Heart right ventricle (tissue), 16 donors: Measurements from ENCODE around the gene RBM38. TPM values are rescaled to one million over a fixed set of nuclear protein-coding genes. Genes with fewer than 3 reads are reported as not detected.
A peak's percentile ranks its signal among the peaks of the same experiment; 100 is the strongest.

Experiments
- ATAC-seq, 8 donors: fragments of 200-7000 bp; cut with Tn5 transposase; one replicate each; pipeline ENCODE4 v1.9.1; 2020; ENCODE audit warnings: mild to moderate bottlenecking in 8 of 8, moderate library complexity in 8 of 8, moderate number of reproducible peaks in 1 of 8
- DNase-seq, 2 donors: peaks; one replicate each; pipeline ENCODE4 v3.0.0-alpha.2; 2020
- H3K27ac ChIP-seq, 10 donors: fragments of 200-600 bp; sonication (generic) in 2 of 10; one replicate each; pipeline versions ENCODE4 v1.5.0 to v1.8.0; 2020 to 2022; ENCODE audit warnings: mild to moderate bottlenecking in 3 of 10
- H3K27me3 ChIP-seq, 7 donors: fragments of 200-600 bp; one replicate each; pipeline ENCODE4 v1.8.0; 2021 to 2022; ENCODE audit warnings: mild to moderate bottlenecking in 2 of 7
- H3K36me3 ChIP-seq, 9 donors: fragments of 200-600 bp; sonication (generic) in 1 of 9; one replicate each; pipeline versions ENCODE4 v1.5.0 to v1.8.0; 2020 to 2022; ENCODE audit warnings: mild to moderate bottlenecking in 2 of 9
- H3K4me1 ChIP-seq, 9 donors: fragments of 200-600 bp; sonication (generic) in 1 of 9; one replicate each; pipeline versions ENCODE4 v1.5.0 to v1.8.0; 2020 to 2022; ENCODE audit warnings: mild to moderate bottlenecking in 4 of 9
- H3K4me3 ChIP-seq, 10 donors: fragments of 200-600 bp; sonication (generic) in 2 of 10; one replicate each; pipeline versions ENCODE4 v1.5.0 to v1.8.0; 2020 to 2022; ENCODE audit warnings: mild to moderate bottlenecking in 7 of 10, moderate library complexity in 2 of 10
- H3K9me3 ChIP-seq, 11 donors: fragments of 200-600 bp in 10 of 11; sonication (generic) in 2 of 11; one replicate each; pipeline versions ENCODE4 v1.5.0 to v1.8.0; 2013 to 2022; ENCODE audit warnings: mild to moderate bottlenecking in 2 of 11, control low read depth in 1 of 11, moderate library complexity in 1 of 11
- CTCF ChIP-seq, 9 donors: fragments of 200-600 bp; sonication (generic) in 2 of 9; IDR thresholded peaks; one replicate each; pipeline versions ENCODE4 v1.5.0 to v1.8.0; 2021 to 2022; ENCODE audit warnings: antibody characterized with exemption in 9 of 9, mild to moderate bottlenecking in 5 of 9, moderate library complexity in 1 of 9
- WGBS, 2 donors: extraction: QIAGEN DNeasy Blood & Tissue Kit; methylation state at CpG; one replicate each; pipeline ENCODE4 v1.1.7; 2013; ENCODE audit warnings: inconsistent platforms in 1 of 2; 5-methylcytosine and 5-hydroxymethylcytosine counted together
- intact Hi-C, 10 donors: fragments of 100-400 bp; cut with DNase I; formaldehyde crosslinking; loops; one replicate each; pipeline versions ENCODE4 v1.11.1 to v1.14.2; 2022
- polyA plus RNA-seq, 2 donors: library from polyadenylated mRNA; stranded (reverse); fragments of 200-250 nt; gene quantifications; one replicate each; pipeline ENCODE4 v1.2.3, GENCODE V29; 2013
- total RNA-seq, 10 donors: library from RNA; stranded (reverse); fragmentation: NEBNext Ultra II Directional in 3 of 10; extraction: Animal tissue kit (Norgen Biotek cat#: 25700) in 3 of 10; gene quantifications; one replicate each; pipeline versions ENCODE4 v1.2.1 to v1.2.4, GENCODE V29; 2021 to 2023
- donor health status: Arrhythmogenic right ventricular cardiomyopathy.
- donor health status: ischemic (EF 13 %, LVEDD 7.1; RV severe dilation, severe dysfunction).
- donor health status: healthy with polysubstance abuse.
- donor health status: DM: no; HTN: yes; CAD: no.
- donor health status: DM: no; HTN: no; CAD: no.
- donor health status: ischemic (EF 25% LVEDD 6.9; RV normal size, moderate dysfunction).
- donor health status: ischemic (EF 25% LVEDD 5.7; RV mildly dilated, moderate dysfunction).
- donor health status: healthy.
- donor health status: DM: yes; HTN: yes; CAD: no.
- donor health status: Ischemic cardiomyopathy.
- donor health status: ischemic (EF 35%, LVEDD 5.7; RV mildly dilated, moderate dysfunction).
- donor health status: nonischemic (EF 11% LVEDD 7.7; RV severe dilation, severe dysfunction).
- donor health status: DM: yes; HTN: yes; CAD: no.
- donor health status: PGD.
- donor health status: ischemic (EF 29% LVEDD 5.4; RV normal size, mild dysfunction).
- donor health status: nonischemic (EF 23%, LVEDD 6.1; RV moderate dilation, normal function).

RBM38 gene
- total and polyA plus RNA-seq, 12 donors = 35.5 to 119 (median 50.2) TPM

- no peak for TF ChIP-seq CTCF (IDR thresholded peaks at IDR 0.05)
- ATAC-seq (no peak), DNase-seq (no peak)
- Histone ChIP-seq H3K27me3 (no peaks in the 10 kb centered on the region), H3K9me3 (no peaks in the 10 kb centered on the region), H3K27ac (peak overlapping the region; percentile 67 to 97 (median 88)), H3K4me1 (peaks cover 26 to 94% (median 92%) of the 10 kb centered on the region in 9 donors), H3K36me3 (peaks cover 0 to 66% (median 15%) of the 10 kb centered on the region in 9 donors), H3K4me3 (peak overlapping the region in 4 of 10 donors; percentile 3 to 29 (median 15))
- intact Hi-C loops = loop anchor here in 4 of 10 donors (5.0 kb wide), 2 partner anchors 36 to 41 kb away; no protein-coding TSS in a partner anchor
- 63 to 67% methylated on average over 16 of the region's 16 CpGs for WGBS, 2 donors
These were observed 5.2 kb downstream of the RBM38 start for GRCh38 chr20:57396212-57396983.

- DNase-seq = no peak
- no peak for TF ChIP-seq CTCF (IDR thresholded peaks at IDR 0.05)
- H3K9me3 ChIP-seq = no peaks in the 10 kb centered on the region
- WGBS, 2 donors = 72 to 74% methylated on average over 16 of the region's 16 CpGs
- peak overlapping the region in 1 of 10 donors; percentile 23 for H3K4me3 ChIP-seq
- peak overlapping the region in 7 of 10 donors; percentile 45 to 97 (median 94) for H3K27ac ChIP-seq
- H3K27me3 ChIP-seq = no peaks in the 10 kb centered on the region
- ATAC-seq = no peak
- intact Hi-C loops = loop anchor here in 4 of 10 donors (5.0 kb wide), 2 partner anchors 35 to 40 kb away; no protein-coding TSS in a partner anchor
- peaks cover 0 to 74% (median 15%) of the 10 kb centered on the region in 9 donors for H3K36me3 ChIP-seq
- peaks cover 26 to 100% (median 90%) of the 10 kb centered on the region in 9 donors for H3K4me1 ChIP-seq
These were observed 5.9 kb downstream of the RBM38 start for GRCh38 chr20:57396984-57397692.

DNA sequence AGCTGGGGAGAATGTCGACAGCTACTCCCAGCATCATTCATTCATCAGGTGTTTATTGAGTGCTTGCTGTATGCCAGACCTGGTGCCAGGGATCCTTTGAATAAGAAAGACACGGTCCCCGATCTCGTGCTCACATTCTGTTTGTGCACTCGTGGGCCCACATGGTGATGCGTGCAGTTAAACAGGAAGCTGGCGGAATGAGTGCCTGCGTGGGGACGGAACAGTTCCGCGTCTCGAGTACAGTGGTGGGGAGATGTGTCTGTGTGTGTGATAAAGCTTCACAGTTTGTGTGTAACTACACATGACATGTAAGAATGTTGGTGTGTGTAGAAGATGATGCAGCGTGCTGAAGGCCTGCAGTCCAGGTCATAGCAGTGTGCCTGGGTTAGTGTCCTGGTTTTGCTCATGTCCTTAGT lies 6.5 kb downstream of the RBM38 start:
- peaks cover 26 to 100% (median 89%) of the 10 kb centered on the region in 9 donors for H3K4me1 ChIP-seq
- no peak for DNase-seq
- H3K36me3 ChIP-seq = peaks cover 0 to 79% (median 18%) of the 10 kb centered on the region in 9 donors
- 38 to 51% methylated on average over 13 of the region's 13 CpGs for WGBS, 2 donors
- TF ChIP-seq CTCF (IDR thresholded peaks at IDR 0.05) = no peak
- no peaks in the 10 kb centered on the region for H3K27me3 ChIP-seq
- intact Hi-C loops = loop anchor here in 4 of 10 donors (5.0 kb wide), 2 partner anchors 35 to 40 kb away; no protein-coding TSS in a partner anchor
- H3K27ac ChIP-seq = peak overlapping the region in 8 of 10 donors; percentile 45 to 95 (median 58)
- no peaks in the 10 kb centered on the region for H3K9me3 ChIP-seq
- peak overlapping the region in 2 of 10 donors; percentile 8 to 23 for H3K4me3 ChIP-seq
- no peak for ATAC-seq

- TF ChIP-seq CTCF (IDR thresholded peaks at IDR 0.05) = no peak
- Histone ChIP-seq H3K27ac (peak overlapping the region in 9 of 10 donors; percentile 39 to 95 (median 47)), H3K4me1 (peaks cover 26 to 94% (median 83%) of the 10 kb centered on the region in 9 donors), H3K36me3 (peaks cover 0 to 84% (median 18%) of the 10 kb centered on the region in 9 donors), H3K9me3 (no peaks in the 10 kb centered on the region), H3K4me3 (peak overlapping the region in 7 of 10 donors; percentile 3 to 23 (median 9)), H3K27me3 (no peaks in the 10 kb centered on the region)
- DNase-seq = peak; percentile 57 to 66
- intact Hi-C loops = loop anchor here in 4 of 10 donors (5.0 kb wide), 2 partner anchors 34 to 39 kb away; no protein-coding TSS in a partner anchor
- WGBS, 2 donors = 36 to 42% methylated on average over 22 to 27 of the region's 27 CpGs
- ATAC-seq = peak; percentile 3 to 48 (median 26)
These were observed 7.1 kb downstream of the RBM38 start for GRCh38 chr20:57398231-57398821.
